ENCODE data around the gene SEC62.

SEC62 gene

DNA sequence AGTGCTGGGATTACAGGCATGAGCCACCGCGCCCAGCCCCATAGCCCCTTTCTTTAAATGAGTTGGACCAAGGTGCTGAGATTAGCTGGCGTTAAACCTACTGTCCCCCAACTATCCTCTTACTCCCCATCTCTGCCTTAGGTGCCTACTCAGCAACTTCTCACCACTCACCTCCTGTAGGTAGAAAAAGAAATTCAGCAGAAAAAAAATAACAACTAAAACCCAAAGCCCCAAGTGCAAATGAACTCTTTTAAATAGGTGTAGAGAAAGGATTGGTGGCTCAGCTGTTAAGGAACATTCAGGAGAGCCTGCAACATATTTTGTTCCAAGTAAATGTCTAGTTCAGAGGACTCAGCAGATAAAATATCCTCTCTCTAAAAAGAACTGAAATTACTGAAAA is 35.8 kb upstream of the SEC62 start:
- TF ChIP-seq, protein P1, sequence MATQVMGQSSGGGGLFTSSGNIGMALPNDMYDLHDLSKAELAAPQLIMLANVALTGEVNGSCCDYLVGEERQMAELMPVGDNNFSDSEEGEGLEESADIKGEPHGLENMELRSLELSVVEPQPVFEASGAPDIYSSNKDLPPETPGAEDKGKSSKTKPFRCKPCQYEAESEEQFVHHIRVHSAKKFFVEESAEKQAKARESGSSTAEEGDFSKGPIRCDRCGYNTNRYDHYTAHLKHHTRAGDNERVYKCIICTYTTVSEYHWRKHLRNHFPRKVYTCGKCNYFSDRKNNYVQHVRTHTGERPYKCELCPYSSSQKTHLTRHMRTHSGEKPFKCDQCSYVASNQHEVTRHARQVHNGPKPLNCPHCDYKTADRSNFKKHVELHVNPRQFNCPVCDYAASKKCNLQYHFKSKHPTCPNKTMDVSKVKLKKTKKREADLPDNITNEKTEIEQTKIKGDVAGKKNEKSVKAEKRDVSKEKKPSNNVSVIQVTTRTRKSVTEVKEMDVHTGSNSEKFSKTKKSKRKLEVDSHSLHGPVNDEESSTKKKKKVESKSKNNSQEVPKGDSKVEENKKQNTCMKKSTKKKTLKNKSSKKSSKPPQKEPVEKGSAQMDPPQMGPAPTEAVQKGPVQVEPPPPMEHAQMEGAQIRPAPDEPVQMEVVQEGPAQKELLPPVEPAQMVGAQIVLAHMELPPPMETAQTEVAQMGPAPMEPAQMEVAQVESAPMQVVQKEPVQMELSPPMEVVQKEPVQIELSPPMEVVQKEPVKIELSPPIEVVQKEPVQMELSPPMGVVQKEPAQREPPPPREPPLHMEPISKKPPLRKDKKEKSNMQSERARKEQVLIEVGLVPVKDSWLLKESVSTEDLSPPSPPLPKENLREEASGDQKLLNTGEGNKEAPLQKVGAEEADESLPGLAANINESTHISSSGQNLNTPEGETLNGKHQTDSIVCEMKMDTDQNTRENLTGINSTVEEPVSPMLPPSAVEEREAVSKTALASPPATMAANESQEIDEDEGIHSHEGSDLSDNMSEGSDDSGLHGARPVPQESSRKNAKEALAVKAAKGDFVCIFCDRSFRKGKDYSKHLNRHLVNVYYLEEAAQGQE (IDR thresholded peaks at IDR 0.05; ENCODE audit: low read depth): no peak
- no peak for TF ChIP-seq EP300 (IDR thresholded peaks at IDR 0.05; ENCODE audit: borderline replicate concordance)
- TF ChIP-seq YY1 (IDR thresholded peaks at IDR 0.05; ENCODE audit: low read depth): no peak
- TF ChIP-seq ZBTB7A (IDR thresholded peaks at IDR 0.05; ENCODE audit: low read depth): no peak
- TF ChIP-seq TEAD4 (IDR thresholded peaks at IDR 0.05): no peak
- no peak for TF ChIP-seq NFIC (IDR thresholded peaks at IDR 0.05)
- no peak for TF ChIP-seq FOXM1 (IDR thresholded peaks at IDR 0.05; ENCODE audit: borderline replicate concordance, low read depth)
- TF ChIP-seq, protein P2, sequence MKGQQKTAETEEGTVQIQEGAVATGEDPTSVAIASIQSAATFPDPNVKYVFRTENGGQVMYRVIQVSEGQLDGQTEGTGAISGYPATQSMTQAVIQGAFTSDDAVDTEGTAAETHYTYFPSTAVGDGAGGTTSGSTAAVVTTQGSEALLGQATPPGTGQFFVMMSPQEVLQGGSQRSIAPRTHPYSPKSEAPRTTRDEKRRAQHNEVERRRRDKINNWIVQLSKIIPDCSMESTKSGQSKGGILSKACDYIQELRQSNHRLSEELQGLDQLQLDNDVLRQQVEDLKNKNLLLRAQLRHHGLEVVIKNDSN (IDR thresholded peaks at IDR 0.05): no peak
- TF ChIP-seq RAD21 (IDR thresholded peaks at IDR 0.05; ENCODE audit: low read depth): no peak
- TF ChIP-seq EGR1 (IDR thresholded peaks at IDR 0.05): no peak
- TF ChIP-seq TAF1 (IDR thresholded peaks at IDR 0.05; ENCODE audit: low read depth): no peak
- TF ChIP-seq, protein P3, sequence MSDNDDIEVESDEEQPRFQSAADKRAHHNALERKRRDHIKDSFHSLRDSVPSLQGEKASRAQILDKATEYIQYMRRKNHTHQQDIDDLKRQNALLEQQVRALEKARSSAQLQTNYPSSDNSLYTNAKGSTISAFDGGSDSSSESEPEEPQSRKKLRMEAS (IDR thresholded peaks at IDR 0.05): no peak
- TF ChIP-seq CEBPB (IDR thresholded peaks at IDR 0.05): no peak
- no peak for TF ChIP-seq TCF12 (IDR thresholded peaks at IDR 0.05; ENCODE audit: low read depth)

DNA sequence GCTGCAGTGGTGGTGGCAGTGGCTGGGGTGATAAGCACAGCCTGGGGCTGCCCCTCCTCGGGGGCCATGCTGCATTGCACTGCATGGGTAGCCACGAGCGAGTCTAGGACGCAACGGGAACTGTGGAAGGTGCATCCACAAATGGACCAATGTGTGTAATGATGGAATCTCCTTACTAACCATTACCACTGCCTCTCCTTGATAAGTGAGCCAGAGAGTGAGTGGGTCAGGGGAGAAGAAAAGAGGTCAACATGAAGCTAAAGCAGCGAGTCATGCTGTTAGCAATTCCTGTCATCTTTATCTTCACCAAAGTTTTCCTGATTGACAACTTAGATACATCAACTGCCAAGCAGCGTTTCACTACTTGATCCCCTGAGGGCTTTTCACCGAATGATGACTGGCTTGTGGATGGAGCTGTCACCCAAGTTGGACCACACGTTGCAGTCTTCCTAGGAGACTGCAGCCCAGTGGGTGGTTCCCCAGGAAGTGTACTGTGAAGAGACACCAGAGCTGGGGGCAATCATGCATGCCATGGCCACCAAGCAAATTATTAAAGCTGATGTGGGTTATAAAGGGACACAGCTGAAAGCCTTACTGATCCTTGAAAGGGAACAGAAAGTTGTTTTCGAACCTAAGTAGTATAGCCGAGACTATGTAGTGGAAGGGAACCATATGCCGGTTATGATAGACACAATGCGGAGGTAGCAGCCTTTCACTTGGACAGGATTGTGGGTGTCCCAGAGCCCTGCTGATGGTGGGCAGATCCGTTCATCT is 34.7 kb upstream of the SEC62 start:
- TF ChIP-seq RAD21 (IDR thresholded peaks at IDR 0.05; ENCODE audit: low read depth): no peak
- TF ChIP-seq EP300 (IDR thresholded peaks at IDR 0.05; ENCODE audit: borderline replicate concordance): no peak
- TF ChIP-seq ZBTB7A (IDR thresholded peaks at IDR 0.05; ENCODE audit: low read depth): no peak
- no peak for TF ChIP-seq CEBPB (IDR thresholded peaks at IDR 0.05)
- TF ChIP-seq TEAD4 (IDR thresholded peaks at IDR 0.05): no peak
- no peak for TF ChIP-seq TCF12 (IDR thresholded peaks at IDR 0.05; ENCODE audit: low read depth)
- TF ChIP-seq CREB1 (IDR thresholded peaks at IDR 0.05; ENCODE audit: low read depth): no peak

DNA sequence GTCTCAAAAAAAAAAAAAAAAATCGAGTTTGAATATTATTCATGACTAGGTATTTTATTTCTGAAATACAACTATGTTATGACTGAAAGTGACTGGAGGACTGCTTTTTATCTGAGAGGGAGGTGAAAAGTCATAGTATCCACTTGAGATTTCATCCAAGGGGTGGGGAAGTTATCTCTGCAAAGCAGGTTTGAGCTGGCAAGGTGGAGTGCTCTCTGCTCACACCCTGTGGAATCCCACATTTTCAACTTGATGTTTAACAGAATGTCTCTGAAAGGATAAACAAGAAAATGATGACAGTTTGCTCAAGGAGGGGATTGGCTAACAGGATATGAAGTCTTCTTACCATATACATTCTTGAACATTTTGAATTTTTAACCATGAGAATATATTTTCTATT is 27.3 kb upstream of the SEC62 start:
- no peak for TF ChIP-seq YY1 (IDR thresholded peaks at IDR 0.05; ENCODE audit: low read depth)
- no peak for TF ChIP-seq TAF1 (IDR thresholded peaks at IDR 0.05; ENCODE audit: low read depth)
- TF ChIP-seq TCF12 (IDR thresholded peaks at IDR 0.05; ENCODE audit: low read depth): no peak
- TF ChIP-seq ZBTB7A (IDR thresholded peaks at IDR 0.05; ENCODE audit: low read depth): no peak
- TF ChIP-seq, protein P3 (IDR thresholded peaks at IDR 0.05): no peak
- TF ChIP-seq FOXM1 (IDR thresholded peaks at IDR 0.05; ENCODE audit: borderline replicate concordance, low read depth): no peak
- TF ChIP-seq RAD21 (IDR thresholded peaks at IDR 0.05; ENCODE audit: low read depth): no peak
- TF ChIP-seq CREB1 (IDR thresholded peaks at IDR 0.05; ENCODE audit: low read depth): no peak
- no peak for TF ChIP-seq NFIC (IDR thresholded peaks at IDR 0.05)
- no peak for TF ChIP-seq EGR1 (IDR thresholded peaks at IDR 0.05)
- no peak for TF ChIP-seq TEAD4 (IDR thresholded peaks at IDR 0.05)
- no peak for TF ChIP-seq CEBPB (IDR thresholded peaks at IDR 0.05)
- TF ChIP-seq, protein P2 (IDR thresholded peaks at IDR 0.05): no peak
- TF ChIP-seq, protein P1 (IDR thresholded peaks at IDR 0.05; ENCODE audit: low read depth): no peak

DNA sequence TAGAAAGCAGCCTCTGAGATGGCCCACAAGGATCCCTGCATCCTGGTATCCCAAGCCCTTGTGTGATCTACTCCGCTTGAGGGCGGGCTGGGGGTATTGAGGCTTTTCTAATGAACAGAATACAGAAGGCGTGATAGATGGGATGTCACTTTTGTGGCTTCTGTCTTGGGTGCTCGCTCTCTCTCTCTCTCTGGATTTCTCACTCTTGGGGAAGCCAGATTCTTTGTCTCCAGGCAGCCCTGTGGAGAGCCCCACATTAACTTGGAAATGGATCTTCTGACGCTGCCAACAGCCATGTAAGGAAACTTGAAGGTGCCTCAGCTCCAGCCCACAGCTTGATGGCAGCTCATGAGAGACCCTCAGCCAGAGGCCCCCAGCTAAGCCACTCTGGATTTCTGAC is 26.9 kb upstream of the SEC62 start:
- TF ChIP-seq CREB1 (IDR thresholded peaks at IDR 0.05; ENCODE audit: low read depth): no peak
- no peak for TF ChIP-seq ZBTB7A (IDR thresholded peaks at IDR 0.05; ENCODE audit: low read depth)
- TF ChIP-seq EGR1 (IDR thresholded peaks at IDR 0.05): no peak
- TF ChIP-seq, protein P2 (IDR thresholded peaks at IDR 0.05): no peak
- TF ChIP-seq YY1 (IDR thresholded peaks at IDR 0.05; ENCODE audit: low read depth): no peak
- TF ChIP-seq NFIC (IDR thresholded peaks at IDR 0.05): no peak
- no peak for TF ChIP-seq EP300 (IDR thresholded peaks at IDR 0.05; ENCODE audit: borderline replicate concordance)
- TF ChIP-seq TAF1 (IDR thresholded peaks at IDR 0.05; ENCODE audit: low read depth): no peak
- TF ChIP-seq, protein P3 (IDR thresholded peaks at IDR 0.05): no peak
- no peak for TF ChIP-seq RAD21 (IDR thresholded peaks at IDR 0.05; ENCODE audit: low read depth)
- no peak for TF ChIP-seq CEBPB (IDR thresholded peaks at IDR 0.05)
- TF ChIP-seq TEAD4 (IDR thresholded peaks at IDR 0.05): no peak
- no peak for TF ChIP-seq FOXM1 (IDR thresholded peaks at IDR 0.05; ENCODE audit: borderline replicate concordance, low read depth)
- TF ChIP-seq, protein P1 (IDR thresholded peaks at IDR 0.05; ENCODE audit: low read depth): no peak

Data from Ishikawa (cell line).